Peyer's patch (tissue), 4 donors: ENCODE data around the gene TMTC2.

Experiments used
- CTCF ChIP-seq, 6 experiments: fragments of 450-650 bp in 4 of 6; fragments of 200-600 bp in 2 of 6; sonication (generic) in 1 of 6; IDR thresholded peaks; one replicate each; pipeline ENCODE4 v1.5.1; 2017 to 2019; ENCODE audit warnings: antibody characterized with exemption in 6 of 6, mild to moderate bottlenecking in 3 of 6, moderate library complexity in 1 of 6
- POLR2A ChIP-seq, 2 donors: fragments of 450-650 bp; IDR thresholded peaks; one replicate each; pipeline ENCODE4 v1.5.1; 2017; ENCODE audit warnings: antibody characterized with exemption in 2 of 2, mild to moderate bottlenecking in 2 of 2, moderate library complexity in 2 of 2

GRCh38 chr12:83075471-83075870, 388.8 kb downstream of the TMTC2 start:
- TF ChIP-seq CTCF (IDR thresholded peaks at IDR 0.05), result no peak
- no peak for TF ChIP-seq POLR2A (IDR thresholded peaks at IDR 0.05)
